ENCODE measurements around the gene CRADD. TPM values are rescaled to one million over a fixed set of nuclear protein-coding genes. Genes with fewer than 3 reads are reported as not detected.
"Not testable (repeated sequence)": the region's sequence is repeated elsewhere in the genome, so short reads cannot be mapped to it uniquely, and the experiment has no call there.

The CRADD gene
- total and polyA plus RNA-seq, 2 donors, result 13.9 to 17.1 TPM

DNA sequence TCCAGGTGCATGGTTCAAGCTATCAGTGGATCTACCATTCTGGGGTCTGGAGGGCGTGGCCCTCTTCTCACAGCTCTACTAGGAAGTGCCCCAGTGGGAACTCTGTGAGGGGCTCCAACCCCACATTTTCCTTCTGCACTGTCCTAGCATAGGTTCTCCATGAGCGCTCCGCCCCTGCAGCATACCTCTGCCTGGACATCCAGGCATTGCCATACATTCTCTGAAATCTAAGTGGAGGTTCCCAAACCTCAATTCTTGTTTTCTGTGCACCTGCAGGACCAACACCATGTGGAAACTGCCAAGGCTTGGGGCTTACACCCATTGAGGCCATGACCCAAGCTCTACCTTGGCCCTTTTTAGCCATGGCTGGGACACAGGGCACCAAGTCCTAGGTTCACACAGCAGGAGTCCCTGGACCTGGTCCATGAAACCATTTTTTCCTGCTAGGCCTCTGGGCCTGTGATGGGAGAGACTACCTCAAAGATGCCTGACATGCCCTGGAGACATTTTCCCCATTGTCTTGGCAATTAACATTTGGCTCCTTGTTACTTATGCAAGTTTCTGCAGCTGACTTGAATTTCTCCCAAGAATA is 76.8 kb downstream of the CRADD start:
- no peaks in the 10 kb centered on the region for H3K4me1 ChIP-seq (ENCODE audit: control insufficient read depth in 2 of 2, insufficient read depth in 2 of 2, low read length in 2 of 2)
- DNase-seq (ENCODE audit: low read depth in 6 of 9, low spot score in 9 of 9), result no peak
- H3K36me3 ChIP-seq (ENCODE audit: control insufficient read depth in 2 of 2, insufficient read depth in 2 of 2, low read length in 1 of 2), result no peaks in the 10 kb centered on the region
- H3K27me3 ChIP-seq (ENCODE audit: control insufficient read depth in 2 of 2, insufficient read depth in 1 of 2, low read length in 1 of 2), result no peaks in the 10 kb centered on the region
- peaks cover 0 to 20% of the 10 kb centered on the region in 2 donors for H3K9me3 ChIP-seq (ENCODE audit: control insufficient read depth in 2 of 2, insufficient read depth in 1 of 2, low read length in 1 of 2)
- H3K27ac ChIP-seq (ENCODE audit: low read depth in 1 of 2, low read length in 1 of 2), result no peak overlapping the region
- no peak overlapping the region for H3K4me3 ChIP-seq (ENCODE audit: low read length in 2 of 2)
- 96% methylated on average over 3 of the region's 3 CpGs for WGBS

- not testable (repeated sequence) for DNase-seq (ENCODE audit: low read depth in 6 of 9, low spot score in 9 of 9); H3K4me1 ChIP-seq (ENCODE audit: control insufficient read depth in 2 of 2, insufficient read depth in 2 of 2, low read length in 2 of 2); H3K4me3 ChIP-seq (ENCODE audit: low read length in 2 of 2); H3K27me3 ChIP-seq (ENCODE audit: control insufficient read depth in 2 of 2, insufficient read depth in 1 of 2, low read length in 1 of 2); H3K27ac ChIP-seq (ENCODE audit: low read depth in 1 of 2, low read length in 1 of 2); H3K36me3 ChIP-seq (ENCODE audit: control insufficient read depth in 2 of 2, insufficient read depth in 2 of 2, low read length in 1 of 2)
- peaks cover 0 to 20% of the 10 kb centered on the region in 2 donors for H3K9me3 ChIP-seq (ENCODE audit: control insufficient read depth in 2 of 2, insufficient read depth in 1 of 2, low read length in 1 of 2)
These were observed 77.7 kb downstream of the CRADD start for GRCh38 chr12:93754859-93755258.

DNA sequence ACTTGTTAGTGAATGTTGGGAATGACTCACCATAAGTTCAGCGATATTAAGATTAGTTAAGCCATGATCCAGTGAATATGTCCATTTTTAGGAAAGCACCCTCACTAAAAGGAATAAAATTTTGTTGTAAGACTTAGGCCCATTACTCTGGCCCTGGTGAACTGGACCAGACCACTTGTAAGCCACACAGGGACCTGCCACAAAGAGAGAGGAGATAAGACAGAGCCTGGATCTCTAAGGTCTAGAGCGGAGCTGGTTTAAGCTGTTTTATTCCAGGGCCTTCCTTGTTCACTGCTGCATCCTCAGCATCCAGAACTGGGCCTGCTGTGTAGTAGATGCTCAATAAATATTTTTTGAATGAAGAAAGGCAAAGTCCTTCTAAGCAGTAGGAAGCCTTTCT is 79.1 kb downstream of the CRADD start:
- DNase-seq (ENCODE audit: low read depth in 6 of 9, low spot score in 9 of 9), result no peak
- peaks cover 0 to 20% of the 10 kb centered on the region in 2 donors for H3K9me3 ChIP-seq (ENCODE audit: control insufficient read depth in 2 of 2, insufficient read depth in 1 of 2, low read length in 1 of 2)
- H3K36me3 ChIP-seq (ENCODE audit: control insufficient read depth in 2 of 2, insufficient read depth in 2 of 2, low read length in 1 of 2), result no peaks in the 10 kb centered on the region
- 99% methylated on average over 2 of the region's 2 CpGs for WGBS
- H3K4me1 ChIP-seq (ENCODE audit: control insufficient read depth in 2 of 2, insufficient read depth in 2 of 2, low read length in 2 of 2), result no peaks in the 10 kb centered on the region
- no peak overlapping the region for H3K27ac ChIP-seq (ENCODE audit: low read depth in 1 of 2, low read length in 1 of 2)
- no peaks in the 10 kb centered on the region for H3K27me3 ChIP-seq (ENCODE audit: control insufficient read depth in 2 of 2, insufficient read depth in 1 of 2, low read length in 1 of 2)
- no peak overlapping the region for H3K4me3 ChIP-seq (ENCODE audit: low read length in 2 of 2)

- DNase-seq (ENCODE audit: low read depth in 6 of 9, low spot score in 9 of 9), result no peak
- no peak overlapping the region for H3K27ac ChIP-seq (ENCODE audit: low read depth in 1 of 2, low read length in 1 of 2)
- WGBS, result 16% methylated on average over 1 of the region's 1 CpG
- peaks cover 0 to 2% of the 10 kb centered on the region in 2 donors for H3K4me1 ChIP-seq (ENCODE audit: control insufficient read depth in 2 of 2, insufficient read depth in 2 of 2, low read length in 2 of 2)
- no peaks in the 10 kb centered on the region for H3K27me3 ChIP-seq (ENCODE audit: control insufficient read depth in 2 of 2, insufficient read depth in 1 of 2, low read length in 1 of 2)
- H3K36me3 ChIP-seq (ENCODE audit: control insufficient read depth in 2 of 2, insufficient read depth in 2 of 2, low read length in 1 of 2), result no peaks in the 10 kb centered on the region
- H3K9me3 ChIP-seq (ENCODE audit: control insufficient read depth in 2 of 2, insufficient read depth in 1 of 2, low read length in 1 of 2), result peaks cover 0 to 12% of the 10 kb centered on the region in 2 donors
- H3K4me3 ChIP-seq (ENCODE audit: low read length in 2 of 2), result no peak overlapping the region
These were observed 80.9 kb downstream of the CRADD start for GRCh38 chr12:93757792-93758694.

DNA sequence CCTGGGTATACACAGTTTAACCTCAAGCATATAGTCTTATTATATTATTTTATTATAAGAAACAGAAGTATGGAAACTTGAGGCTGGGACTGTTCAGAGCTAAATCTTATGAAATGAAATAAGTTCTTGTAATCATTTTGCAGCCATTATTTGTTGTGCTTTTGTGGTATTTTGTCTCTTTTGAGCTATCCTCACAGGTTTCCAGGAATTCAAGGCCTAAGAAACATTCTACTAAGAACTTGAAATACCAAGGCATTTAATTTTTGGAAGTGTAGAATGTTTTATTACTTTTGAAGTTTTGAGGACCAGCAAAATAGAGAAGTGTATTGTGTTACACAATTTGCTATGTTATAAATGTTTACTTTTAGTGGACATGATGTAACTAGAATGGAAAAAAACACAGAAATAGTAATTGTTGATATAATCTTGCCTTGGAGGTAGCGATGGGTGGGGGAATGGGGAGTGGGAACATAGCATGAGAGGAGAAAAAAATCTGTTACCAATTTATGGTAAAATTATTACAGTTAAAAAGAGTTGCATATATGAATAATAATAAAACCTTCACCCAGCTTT is 81.7 kb downstream of the CRADD start:
- peaks cover 0 to 2% of the 10 kb centered on the region in 2 donors for H3K4me1 ChIP-seq (ENCODE audit: control insufficient read depth in 2 of 2, insufficient read depth in 2 of 2, low read length in 2 of 2)
- no peaks in the 10 kb centered on the region for H3K27me3 ChIP-seq (ENCODE audit: control insufficient read depth in 2 of 2, insufficient read depth in 1 of 2, low read length in 1 of 2)
- H3K4me3 ChIP-seq (ENCODE audit: low read length in 2 of 2), result no peak overlapping the region
- peaks cover 0 to 3% of the 10 kb centered on the region in 2 donors for H3K9me3 ChIP-seq (ENCODE audit: control insufficient read depth in 2 of 2, insufficient read depth in 1 of 2, low read length in 1 of 2)
- DNase-seq (ENCODE audit: low read depth in 6 of 9, low spot score in 9 of 9), result no peak
- WGBS, result 92% methylated on average over 1 of the region's 1 CpG
- no peak overlapping the region for H3K27ac ChIP-seq (ENCODE audit: low read depth in 1 of 2, low read length in 1 of 2)
- no peaks in the 10 kb centered on the region for H3K36me3 ChIP-seq (ENCODE audit: control insufficient read depth in 2 of 2, insufficient read depth in 2 of 2, low read length in 1 of 2)

DNA sequence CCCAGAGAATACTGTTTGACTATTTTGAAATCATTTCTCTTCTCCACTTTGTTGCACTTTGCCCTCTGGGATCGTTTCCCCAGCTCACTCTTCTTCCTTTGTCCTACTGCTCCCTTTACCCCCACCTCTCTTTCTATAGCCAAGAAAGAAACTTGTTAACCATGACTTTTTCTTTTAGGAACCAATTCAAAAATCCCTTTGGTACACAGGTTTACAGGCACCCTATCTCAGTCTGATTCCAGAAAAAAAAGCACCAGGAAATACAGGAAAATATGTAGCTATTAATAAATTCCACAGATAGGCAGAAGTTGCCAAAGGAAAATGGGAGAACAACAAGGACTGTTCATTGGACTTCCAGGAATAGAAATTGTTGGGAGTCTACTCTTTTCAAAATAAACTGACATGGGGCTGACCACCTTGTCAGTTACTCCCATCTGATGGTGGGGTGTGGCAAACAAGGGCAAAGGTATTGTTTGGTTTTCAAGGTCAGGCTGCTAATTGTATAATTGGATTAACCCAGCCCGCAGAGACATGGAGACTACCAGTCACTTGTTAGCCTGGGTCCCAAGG is 82.4 kb downstream of the CRADD start:
- DNase-seq (ENCODE audit: low read depth in 6 of 9, low spot score in 9 of 9), result no peak
- Histone ChIP-seq H3K36me3 (ENCODE audit: control insufficient read depth in 2 of 2, insufficient read depth in 2 of 2, low read length in 1 of 2) (no peaks in the 10 kb centered on the region), H3K27ac (ENCODE audit: low read depth in 1 of 2, low read length in 1 of 2) (no peak overlapping the region), H3K9me3 (ENCODE audit: control insufficient read depth in 2 of 2, insufficient read depth in 1 of 2, low read length in 1 of 2) (no peaks in the 10 kb centered on the region), H3K4me1 (ENCODE audit: control insufficient read depth in 2 of 2, insufficient read depth in 2 of 2, low read length in 2 of 2) (peaks cover 0 to 2% of the 10 kb centered on the region in 2 donors), H3K4me3 (ENCODE audit: low read length in 2 of 2) (no peak overlapping the region), H3K27me3 (ENCODE audit: control insufficient read depth in 2 of 2, insufficient read depth in 1 of 2, low read length in 1 of 2) (no peaks in the 10 kb centered on the region)
- 73% methylated on average over 2 of the region's 2 CpGs for WGBS

GRCh38 chr12:93760275-93760875 is 83.2 kb downstream of the CRADD start:
- DNase-seq (ENCODE audit: low read depth in 6 of 9, low spot score in 9 of 9), result no peak
- Histone ChIP-seq H3K4me1 (ENCODE audit: control insufficient read depth in 2 of 2, insufficient read depth in 2 of 2, low read length in 2 of 2) (peaks cover 0 to 2% of the 10 kb centered on the region in 2 donors), H3K4me3 (ENCODE audit: low read length in 2 of 2) (no peak overlapping the region), H3K36me3 (ENCODE audit: control insufficient read depth in 2 of 2, insufficient read depth in 2 of 2, low read length in 1 of 2) (no peaks in the 10 kb centered on the region), H3K9me3 (ENCODE audit: control insufficient read depth in 2 of 2, insufficient read depth in 1 of 2, low read length in 1 of 2) (no peaks in the 10 kb centered on the region), H3K27me3 (ENCODE audit: control insufficient read depth in 2 of 2, insufficient read depth in 1 of 2, low read length in 1 of 2) (no peaks in the 10 kb centered on the region), H3K27ac (ENCODE audit: low read depth in 1 of 2, low read length in 1 of 2) (no peak overlapping the region)
- 98% methylated on average over 3 of the region's 3 CpGs for WGBS

GRCh38 chr12:93762059-93762719 is 85.0 kb downstream of the CRADD start:
- Histone ChIP-seq H3K4me1 (ENCODE audit: control insufficient read depth in 2 of 2, insufficient read depth in 2 of 2, low read length in 2 of 2) (peaks cover 2 to 9% of the 10 kb centered on the region in 2 donors), H3K27me3 (ENCODE audit: control insufficient read depth in 2 of 2, insufficient read depth in 1 of 2, low read length in 1 of 2) (no peaks in the 10 kb centered on the region), H3K4me3 (ENCODE audit: low read length in 2 of 2) (no peak overlapping the region), H3K9me3 (ENCODE audit: control insufficient read depth in 2 of 2, insufficient read depth in 1 of 2, low read length in 1 of 2) (no peaks in the 10 kb centered on the region), H3K36me3 (ENCODE audit: control insufficient read depth in 2 of 2, insufficient read depth in 2 of 2, low read length in 1 of 2) (no peaks in the 10 kb centered on the region), H3K27ac (ENCODE audit: low read depth in 1 of 2, low read length in 1 of 2) (no peak overlapping the region)
- DNase-seq (ENCODE audit: low read depth in 6 of 9, low spot score in 9 of 9), result no peak
- WGBS, result 93% methylated on average over 3 of the region's 3 CpGs

All from thymus (tissue), 11 donors.